B cell (primary cell): Measurements from ENCODE around the gene SYNE1. TPM values are rescaled to one million over a fixed set of nuclear protein-coding genes. Genes with fewer than 3 reads are reported as not detected.

ENCODE experiments used
- ATAC-seq: fragments of 200-7000 bp; cut with Tn5 transposase; one replicate; pipeline ENCODE4 v1.10.0; 2021; ENCODE audit warnings: low read depth, mild to moderate bottlenecking, moderate number of reproducible peaks, moderate library complexity
- CTCF ChIA-PET: fragments of 350-600 bp; sonication (Branson Sonifier 250); formaldehyde crosslinking; loops from one replicate; lab custom pipeline; 2021; ENCODE audit warnings: antibody characterized with exemption, inconsistent platforms; lab: Charles Lee
- POLR2A ChIA-PET: fragments of 350-600 bp; sonication (Branson Sonifier 250); formaldehyde crosslinking; loops from one replicate; lab custom pipeline; 2021; ENCODE audit warnings: antibody characterized with exemption; lab: Charles Lee
- DNase-seq: peaks from one replicate; pipeline ENCODE4 v3.0.0; 2013
- H2AFZ ChIP-seq: 2 replicates; pipeline ENCODE4 v1.6.1; 2012; ENCODE audit warnings: mild to moderate bottlenecking, low read depth, low read length; ENCODE audit not compliant: insufficient read depth, poor library complexity, severe bottlenecking
- H3K27ac ChIP-seq, 2 donors: 1 replicate in 1 of 2; 2 replicates in 1 of 2; pipeline ENCODE4 v1.5.1; 2012 to 2013; ENCODE audit warnings: low read length in 2 of 2, mild to moderate bottlenecking in 2 of 2, moderate library complexity in 1 of 2
- H3K27me3 ChIP-seq, 4 experiments: fragments of 200-600 bp in 1 of 4; sonication (generic) in 1 of 4; replicated peaks in 1 of 4; 1 replicate in 2 of 4; 2 replicates in 2 of 4; pipeline versions ENCODE4 v1.6.1 to v1.7.0; 2013 to 2016; ENCODE audit warnings: low read length in 3 of 4, mild to moderate bottlenecking in 2 of 4, mixed read lengths in 1 of 4, moderate library complexity in 1 of 4; ENCODE audit not compliant: insufficient read depth in 4 of 4, control insufficient read depth in 3 of 4; ENCODE audit errors: control extremely low read depth in 1 of 4
- H3K36me3 ChIP-seq, 2 experiments: replicated peaks in 1 of 2; 1 replicate in 1 of 2; 2 replicates in 1 of 2; pipeline versions ENCODE4 v1.6.1 to v1.7.1; 2013; ENCODE audit warnings: low read length in 1 of 2; ENCODE audit not compliant: insufficient read depth in 2 of 2, control insufficient read depth in 1 of 2; ENCODE audit errors: control extremely low read depth in 1 of 2, extremely low read depth in 1 of 2
- H3K4me1 ChIP-seq, 2 donors: fragments of 200-600 bp in 1 of 2; sonication (generic) in 1 of 2; 1 replicate in 1 of 2; 2 replicates in 1 of 2; pipeline versions ENCODE4 v1.5.1 to v1.6.1; 2013 to 2017; ENCODE audit warnings: low read length in 2 of 2; ENCODE audit not compliant: control insufficient read depth in 2 of 2, insufficient read depth in 2 of 2
- H3K4me2 ChIP-seq: replicated peaks from 2 replicates; pipeline ENCODE3; 2012; ENCODE audit warnings: mild to moderate bottlenecking, low read depth, low read length; ENCODE audit not compliant: poor library complexity, severe bottlenecking
- H3K4me3 ChIP-seq, 5 experiments: fragments of 200-600 bp in 1 of 5; sonication (generic) in 1 of 5; 1 replicate in 3 of 5; 2 replicates in 2 of 5; pipeline versions ENCODE4 v1.5.1 to v1.7.0; 2011 to 2016; ENCODE audit warnings: low read length in 4 of 5, mild to moderate bottlenecking in 4 of 5, low read depth in 2 of 5, control low read depth in 1 of 5, moderate library complexity in 1 of 5; ENCODE audit not compliant: insufficient read depth in 1 of 5; ENCODE audit errors: control extremely low read depth in 1 of 5, extremely low read depth in 1 of 5
- H3K79me2 ChIP-seq: fragments of 200-600 bp; sonication (generic); one replicate; pipeline ENCODE4 v1.6.0; 2016; ENCODE audit warnings: low read length; ENCODE audit not compliant: control insufficient read depth, insufficient read depth
- H3K9ac ChIP-seq: fragments of 200-600 bp; sonication (generic); 2 replicates; pipeline ENCODE4 v1.6.1; 2017; ENCODE audit warnings: mild to moderate bottlenecking, low read length, moderate library complexity
- H3K9me3 ChIP-seq, 3 donors: one replicate each; pipeline versions ENCODE4 v1.6.1 to v1.7.1; 2013; ENCODE audit warnings: low read length in 2 of 3; ENCODE audit not compliant: control insufficient read depth in 2 of 3, insufficient read depth in 1 of 3; ENCODE audit errors: control extremely low read depth in 1 of 3
- H4K20me1 ChIP-seq: 2 replicates; pipeline ENCODE4 v1.6.0; 2012; ENCODE audit warnings: mild to moderate bottlenecking, low read length; ENCODE audit not compliant: insufficient read depth, control insufficient read depth, poor library complexity, severe bottlenecking
- H3K27ac Mint-ChIP-seq: one replicate; pipeline ENCODE4 v1.8.0; 2021; ENCODE audit warnings: mixed read lengths
- H3K27me3 Mint-ChIP-seq: one replicate; pipeline ENCODE4 v1.8.0; 2021; ENCODE audit warnings: mixed read lengths
- H3K4me1 Mint-ChIP-seq: one replicate; pipeline ENCODE4 v1.8.0; 2021; ENCODE audit warnings: mixed read lengths
- H3K4me3 Mint-ChIP-seq: one replicate; pipeline ENCODE4 v1.8.0; 2021; ENCODE audit warnings: mixed read lengths
- H3K9me3 Mint-ChIP-seq: one replicate; pipeline ENCODE4 v1.8.0; 2022; ENCODE audit warnings: mixed read lengths; ENCODE audit not compliant: insufficient read depth
- CTCF ChIP-seq: fragments of 200-600 bp; IDR thresholded peaks from one replicate; pipeline ENCODE4 v1.8.0; 2022; ENCODE audit warnings: antibody characterized with exemption, mild to moderate bottlenecking
- EZH2 ChIP-seq: IDR thresholded peaks from 2 replicates; pipeline ENCODE4 v1.6.1; 2012; ENCODE audit warnings: borderline replicate concordance, low read depth, mild to moderate bottlenecking, moderate library complexity, low read length; ENCODE audit not compliant: insufficient read depth, poor library complexity, severe bottlenecking
- WGBS: methylation state at CpG from one replicate; pipeline ENCODE4 v1.1.5; 2013; ENCODE audit warnings: missing lambda C conversion rate; ENCODE audit not compliant: insufficient coverage; 5-methylcytosine and 5-hydroxymethylcytosine counted together
- intact Hi-C: fragments of 100-400 bp; cut with micrococcal nuclease; formaldehyde crosslinking; loops from one replicate; pipeline ENCODE4 v1.10.0; 2022
- polyA plus RNA-seq: library from polyadenylated mRNA; depleted of rRNA; stranded (reverse); fragments of >200 nt; gene quantifications from 2 replicates; pipeline ENCODE4 v1.2.3, GENCODE V29; 2012
- total RNA-seq, 2 donors: library from RNA; stranded (reverse); fragments of 120-200 nt in 1 of 2; gene quantifications; 1 replicate in 1 of 2; 2 replicates in 1 of 2; pipeline versions ENCODE4 v1.2.3 to v1.2.4, GENCODE V29; 2013 to 2022

SYNE1 gene
- total and polyA plus RNA-seq, 2 donors (not counting 1 experiment from before 2014, with no cell fraction given), result 49.2 to 108 TPM

- H4K20me1 ChIP-seq, result no peaks in the 10 kb centered on the region
- intact Hi-C loops, result no loop called here
- no peaks in the 10 kb centered on the region for H3K9me3 Mint-ChIP-seq
- H3K9me3 ChIP-seq, result no peaks in the 10 kb centered on the region
- ChIA-PET POLR2A (no interaction called here), CTCF (no interaction called here)
- no peak overlapping the region for H3K4me3 ChIP-seq
- no peak overlapping the region for H3K27ac Mint-ChIP-seq
- H3K4me2 ChIP-seq, result no peak overlapping the region
- TF ChIP-seq CTCF, result no peak
- TF ChIP-seq EZH2, result no peak
- no peak overlapping the region for H2AFZ ChIP-seq
- no peaks in the 10 kb centered on the region for H3K4me1 Mint-ChIP-seq
- WGBS, result no CpG with 5 or more reads among the region's 1 CpG
- H3K27ac ChIP-seq, result no peak overlapping the region
- H3K27me3 ChIP-seq, result no peaks in the 10 kb centered on the region
- H3K27me3 Mint-ChIP-seq, result peaks cover 10% of the 10 kb centered on the region
- no peaks in the 10 kb centered on the region for H3K4me1 ChIP-seq
- H3K9ac ChIP-seq, result no peak overlapping the region
- no peak overlapping the region for H3K4me3 Mint-ChIP-seq
- no peaks in the 10 kb centered on the region for H3K79me2 ChIP-seq
- DNase-seq (no peak), ATAC-seq (no peak)
- no peaks in the 10 kb centered on the region for H3K36me3 ChIP-seq
These were observed 66.1 kb downstream of the SYNE1 start for GRCh38 chr6:152571089-152571488.

GRCh38 chr6:152566103-152566875, 70.9 kb downstream of the SYNE1 start:
- Histone ChIP-seq H2AFZ (no peak overlapping the region), H3K27ac (no peak overlapping the region), H3K4me3 (no peak overlapping the region), H3K9ac (no peak overlapping the region), H3K79me2 (no peaks in the 10 kb centered on the region), H4K20me1 (no peaks in the 10 kb centered on the region), H3K9me3 (no peaks in the 10 kb centered on the region), H3K36me3 (no peaks in the 10 kb centered on the region), H3K4me2 (no peak overlapping the region), H3K4me1 (no peaks in the 10 kb centered on the region), H3K27me3 (no peaks in the 10 kb centered on the region)
- intact Hi-C loops, result no loop called here
- ATAC-seq (no peak), DNase-seq (no peak)
- Mint-ChIP-seq H3K4me1 (no peaks in the 10 kb centered on the region), H3K9me3 (no peaks in the 10 kb centered on the region), H3K27me3 (no peaks in the 10 kb centered on the region), H3K27ac (no peak overlapping the region), H3K4me3 (no peak overlapping the region)
- POLR2A ChIA-PET, result no interaction called here
- CTCF ChIA-PET, result no interaction called here
- 83% methylated on average over 4 of the region's 7 CpGs for WGBS
- no peak for TF ChIP-seq EZH2
- TF ChIP-seq CTCF, result no peak
